ENCODE data around the gene CHST11. TPM values are rescaled to one million over a fixed set of nuclear protein-coding genes. Genes with fewer than 3 reads are reported as not detected.

CHST11 gene
- total RNA-seq, 1 experiment from 2014 or later: 1.1 TPM

DNA sequence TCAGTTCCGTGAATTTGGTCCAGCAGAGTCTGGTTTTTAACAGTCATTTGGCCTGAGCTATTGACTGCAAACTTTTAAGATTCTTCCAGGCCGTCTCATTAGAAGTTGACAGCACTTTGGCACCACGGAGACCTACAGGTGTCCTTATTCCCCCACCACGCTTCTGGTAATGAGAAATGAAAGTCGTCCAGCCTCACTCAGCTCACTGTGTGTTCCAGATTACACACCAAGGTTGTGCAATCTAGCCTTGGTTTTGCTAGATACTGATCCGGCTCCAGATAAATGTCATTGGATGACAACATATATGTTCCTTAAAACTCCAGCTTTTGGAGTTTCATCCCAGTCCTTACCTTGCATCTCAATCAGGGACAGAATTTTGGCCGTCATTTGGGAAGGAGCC is 210.4 kb downstream of the CHST11 start:
- BruUV-seq (replicated peaks): no TSS peak
- intact Hi-C loops (cut with micrococcal nuclease; ENCODE audit: unreplicated experiment): no loop called here
- TF ChIP-seq, protein P1, sequence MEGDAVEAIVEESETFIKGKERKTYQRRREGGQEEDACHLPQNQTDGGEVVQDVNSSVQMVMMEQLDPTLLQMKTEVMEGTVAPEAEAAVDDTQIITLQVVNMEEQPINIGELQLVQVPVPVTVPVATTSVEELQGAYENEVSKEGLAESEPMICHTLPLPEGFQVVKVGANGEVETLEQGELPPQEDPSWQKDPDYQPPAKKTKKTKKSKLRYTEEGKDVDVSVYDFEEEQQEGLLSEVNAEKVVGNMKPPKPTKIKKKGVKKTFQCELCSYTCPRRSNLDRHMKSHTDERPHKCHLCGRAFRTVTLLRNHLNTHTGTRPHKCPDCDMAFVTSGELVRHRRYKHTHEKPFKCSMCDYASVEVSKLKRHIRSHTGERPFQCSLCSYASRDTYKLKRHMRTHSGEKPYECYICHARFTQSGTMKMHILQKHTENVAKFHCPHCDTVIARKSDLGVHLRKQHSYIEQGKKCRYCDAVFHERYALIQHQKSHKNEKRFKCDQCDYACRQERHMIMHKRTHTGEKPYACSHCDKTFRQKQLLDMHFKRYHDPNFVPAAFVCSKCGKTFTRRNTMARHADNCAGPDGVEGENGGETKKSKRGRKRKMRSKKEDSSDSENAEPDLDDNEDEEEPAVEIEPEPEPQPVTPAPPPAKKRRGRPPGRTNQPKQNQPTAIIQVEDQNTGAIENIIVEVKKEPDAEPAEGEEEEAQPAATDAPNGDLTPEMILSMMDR (IDR thresholded peaks at IDR 0.05; ENCODE audit: unreplicated experiment): no peak
- Mint-ChIP-seq H3K9me3 (ENCODE audit: low read depth, unreplicated experiment) (no peaks in the 10 kb centered on the region), H3K4me1 (ENCODE audit: low read depth, unreplicated experiment) (peaks cover 40% of the 10 kb centered on the region), H3K36me3 (ENCODE audit: insufficient read depth, unreplicated experiment) (peaks cover 8% of the 10 kb centered on the region), H3K27ac (ENCODE audit: unreplicated experiment) (no peak overlapping the region), H3K27me3 (ENCODE audit: unreplicated experiment) (peaks cover 15% of the 10 kb centered on the region), H3K4me3 (ENCODE audit: low read depth, unreplicated experiment) (no peak overlapping the region)
- DNase-seq: no peak
- CTCF ChIA-PET: interaction anchor here (0.6 kb wide), 1 partner anchor 19 kb away, joined by 3 read pairs; no protein-coding TSS in a partner anchor

DNA sequence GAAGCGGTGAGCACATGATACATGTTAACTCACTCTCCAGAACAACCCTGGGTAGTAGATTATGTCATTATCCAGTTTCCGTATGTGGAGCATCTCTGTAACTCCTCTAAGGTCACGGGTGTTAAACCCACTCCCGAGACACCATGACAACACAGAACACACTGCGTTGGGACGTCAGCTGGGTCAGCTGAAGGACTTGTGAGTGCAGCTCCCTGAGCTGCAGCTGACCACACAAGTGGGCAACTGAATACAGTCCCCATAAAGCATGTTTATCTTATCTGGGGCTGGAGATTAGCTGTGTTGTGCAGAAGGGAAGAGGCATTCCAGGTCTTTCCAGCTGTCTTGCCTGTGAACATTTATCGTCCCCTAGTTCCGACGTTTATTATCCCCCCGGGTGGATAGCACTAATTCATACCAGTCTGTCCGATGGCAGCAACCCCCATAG is 211.5 kb downstream of the CHST11 start:
- intact Hi-C loops (cut with micrococcal nuclease; ENCODE audit: unreplicated experiment): no loop called here
- no TSS peak for BruUV-seq (replicated peaks)
- Mint-ChIP-seq H3K27ac (ENCODE audit: unreplicated experiment) (no peak overlapping the region), H3K36me3 (ENCODE audit: insufficient read depth, unreplicated experiment) (peaks cover 13% of the 10 kb centered on the region), H3K4me3 (ENCODE audit: low read depth, unreplicated experiment) (no peak overlapping the region), H3K4me1 (ENCODE audit: low read depth, unreplicated experiment) (peaks cover 42% of the 10 kb centered on the region), H3K9me3 (ENCODE audit: low read depth, unreplicated experiment) (no peaks in the 10 kb centered on the region), H3K27me3 (ENCODE audit: unreplicated experiment) (peaks cover 15% of the 10 kb centered on the region)
- no peak for DNase-seq
- TF ChIP-seq, protein P1 (IDR thresholded peaks at IDR 0.05; ENCODE audit: unreplicated experiment): no peak
- CTCF ChIA-PET: no interaction called here

DNA sequence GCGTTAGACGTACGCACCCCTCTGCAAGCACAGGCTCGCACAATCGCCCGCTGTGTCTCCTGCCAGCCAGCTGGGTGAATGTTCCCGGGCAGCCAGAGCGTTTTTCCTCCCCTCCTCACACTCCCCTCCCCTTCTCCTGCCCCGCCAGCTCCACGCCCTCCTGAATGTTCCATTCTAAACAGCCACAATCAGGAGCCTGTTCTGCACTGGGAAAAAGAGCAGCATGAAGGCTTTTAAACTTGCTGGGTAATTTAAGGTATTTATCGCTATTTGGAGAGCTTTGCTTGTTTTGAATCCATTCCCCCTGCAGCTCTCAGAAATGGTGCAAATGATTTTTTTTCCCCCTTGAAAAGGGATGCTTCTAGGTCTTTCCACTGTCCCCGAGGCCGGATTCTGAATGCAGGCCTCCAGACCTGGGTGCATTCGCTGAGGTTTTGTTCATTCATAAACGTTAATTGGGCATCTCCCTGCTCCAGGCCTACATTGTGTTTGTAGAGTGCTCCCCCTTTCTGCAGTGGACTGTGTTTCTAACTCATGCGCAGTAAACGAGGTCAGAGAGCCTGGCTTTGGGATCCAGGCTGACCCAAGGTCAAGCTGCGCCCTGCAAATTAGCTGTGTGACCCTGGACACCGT is 212.5 kb downstream of the CHST11 start:
- Mint-ChIP-seq H3K4me3 (ENCODE audit: low read depth, unreplicated experiment) (no peak overlapping the region), H3K27ac (ENCODE audit: unreplicated experiment) (no peak overlapping the region)
- no peak for DNase-seq

DNA sequence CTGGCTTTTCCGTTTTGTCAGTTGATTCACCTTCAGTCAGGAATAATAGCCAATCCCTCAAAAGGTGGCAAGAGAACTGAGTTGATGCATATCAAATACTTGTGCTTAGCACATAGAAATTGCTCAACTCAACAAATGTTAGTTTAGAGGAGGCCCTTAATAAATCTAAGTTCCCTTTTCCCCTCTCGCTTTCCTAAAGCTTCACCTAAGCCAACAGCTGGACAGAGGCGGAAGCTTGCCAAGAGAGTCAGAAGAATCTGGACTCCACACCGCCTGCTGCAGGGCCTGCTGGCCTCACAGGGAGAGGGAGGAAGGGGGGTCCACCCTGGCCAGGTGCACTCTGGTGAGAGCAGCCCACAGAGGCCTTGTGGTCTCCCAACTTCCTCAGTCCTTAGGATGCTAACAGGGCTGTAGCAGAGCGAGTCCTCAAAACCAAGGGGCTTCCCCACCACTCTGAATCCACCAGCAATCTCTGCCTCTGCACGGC is 213.1 kb downstream of the CHST11 start:
- CTCF ChIA-PET: no interaction called here
- BruUV-seq (replicated peaks): no TSS peak

More for the DNA sequence above, 212.5 kb downstream of the CHST11 start:
- Mint-ChIP-seq H3K4me1 (ENCODE audit: low read depth, unreplicated experiment) (peaks cover 50% of the 10 kb centered on the region), H3K9me3 (ENCODE audit: low read depth, unreplicated experiment) (no peaks in the 10 kb centered on the region), H3K27me3 (ENCODE audit: unreplicated experiment) (peaks cover 15% of the 10 kb centered on the region), H3K36me3 (ENCODE audit: insufficient read depth, unreplicated experiment) (peaks cover 13% of the 10 kb centered on the region)
- CTCF ChIA-PET: no interaction called here
- intact Hi-C loops (cut with micrococcal nuclease; ENCODE audit: unreplicated experiment): no loop called here
- no TSS peak for BruUV-seq (replicated peaks)
- TF ChIP-seq, protein P1 (IDR thresholded peaks at IDR 0.05; ENCODE audit: unreplicated experiment): no peak

More for the DNA sequence above, 213.1 kb downstream of the CHST11 start:
- Mint-ChIP-seq H3K4me3 (ENCODE audit: low read depth, unreplicated experiment) (no peak overlapping the region), H3K27me3 (ENCODE audit: unreplicated experiment) (peaks cover 15% of the 10 kb centered on the region), H3K9me3 (ENCODE audit: low read depth, unreplicated experiment) (no peaks in the 10 kb centered on the region), H3K27ac (ENCODE audit: unreplicated experiment) (peak overlapping the region; percentile 90), H3K4me1 (ENCODE audit: low read depth, unreplicated experiment) (peaks cover 50% of the 10 kb centered on the region), H3K36me3 (ENCODE audit: insufficient read depth, unreplicated experiment) (peaks cover 13% of the 10 kb centered on the region)
- TF ChIP-seq, protein P1 (IDR thresholded peaks at IDR 0.05; ENCODE audit: unreplicated experiment): no peak
- DNase-seq: no peak
- intact Hi-C loops (cut with micrococcal nuclease; ENCODE audit: unreplicated experiment): loop anchor here (5.0 to 10.0 kb wide), 3 partner anchors 285 to 432 kb away; partner anchors contain the start of gene SLC41A2
